ENCODE data around the gene CADM1. TPM values are rescaled to one million over a fixed set of nuclear protein-coding genes. Genes with fewer than 3 reads are reported as not detected.

Gene CADM1
- total and polyA plus RNA-seq, 2 experiments from 2014 or later, result 48.4 to 54.3 TPM

DNA sequence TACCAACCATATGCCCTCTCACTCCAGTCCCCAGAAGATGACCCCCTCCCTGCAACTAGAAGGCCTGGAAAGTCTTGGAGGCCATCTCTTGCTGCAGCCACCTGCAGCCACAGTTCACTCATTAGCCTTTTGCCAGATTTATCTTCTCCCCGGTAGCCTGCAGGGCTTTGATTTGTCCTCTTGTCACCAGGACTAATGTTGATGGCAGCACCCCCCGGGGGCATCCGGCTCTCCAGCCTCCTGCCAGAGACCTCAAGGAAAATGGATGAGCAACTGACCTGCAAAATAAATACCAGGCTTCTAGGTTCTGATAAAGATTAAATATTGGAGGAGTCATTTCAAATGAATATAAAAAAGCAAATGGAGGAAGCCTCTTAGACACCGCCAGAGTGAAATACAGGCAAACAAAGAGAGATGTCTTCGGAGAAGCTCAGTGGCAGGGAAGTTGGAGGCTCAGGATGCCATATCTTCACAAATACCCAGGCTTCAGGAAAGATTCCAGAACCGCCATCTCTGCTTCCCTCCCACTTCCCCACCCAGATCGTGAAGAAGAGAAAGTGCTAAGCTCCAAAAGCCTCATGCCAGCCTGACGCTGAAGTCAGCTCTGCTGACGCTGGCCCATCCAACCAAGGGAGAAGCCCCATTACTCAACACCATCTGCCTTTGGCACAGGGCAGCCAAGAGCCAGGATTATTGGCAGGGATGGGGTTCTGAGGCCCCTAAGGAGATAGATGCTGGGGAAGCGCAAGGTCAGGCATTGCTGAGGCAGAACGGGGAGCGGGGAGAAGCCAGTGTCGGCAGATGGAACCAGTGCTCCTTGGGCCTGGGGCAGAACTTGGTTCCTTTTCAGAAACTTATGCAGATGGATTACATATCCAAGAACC, 362.7 kb downstream of the CADM1 start:
- WGBS (ENCODE audit: low lambda C conversion rate, missing lambda C conversion rate), result 83% methylated on average over 13 of the region's 13 CpGs

DNA sequence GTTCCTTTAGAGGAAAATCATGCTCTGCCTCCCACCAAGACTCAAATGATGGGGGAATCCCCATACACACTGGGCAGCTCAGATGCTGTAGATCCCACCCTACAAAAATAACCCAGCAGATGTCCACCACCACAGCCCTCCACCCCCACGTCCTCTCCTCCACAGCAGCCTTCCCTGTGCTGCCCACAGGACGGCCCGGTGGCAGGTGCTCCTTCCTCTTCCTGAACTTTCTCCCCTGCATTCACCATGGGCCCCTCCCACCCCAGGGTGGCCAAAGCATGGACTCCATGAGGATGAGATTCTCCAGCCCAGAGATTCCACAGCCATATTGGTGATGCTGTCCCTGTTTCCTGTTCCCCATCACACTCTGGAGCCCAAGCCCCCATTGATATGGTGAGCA, 368.3 kb downstream of the CADM1 start:
- WGBS (ENCODE audit: low lambda C conversion rate, missing lambda C conversion rate), result 94% methylated on average over 2 of the region's 3 CpGs

More for the DNA sequence above, 362.7 kb downstream of the CADM1 start:
- no peak overlapping the region for H3K27ac ChIP-seq
- H3K9me2 ChIP-seq (replicated peaks; ENCODE audit: insufficient read depth), result no peaks in the 10 kb centered on the region
- no peaks in the 10 kb centered on the region for H3K4me1 ChIP-seq (ENCODE audit: insufficient read depth)
- H3K9me3 ChIP-seq (ENCODE audit: low read depth), result no peaks in the 10 kb centered on the region
- H2AFZ ChIP-seq, result no peak overlapping the region
- H4K20me1 ChIP-seq (ENCODE audit: insufficient read depth, poor library complexity, severe bottlenecking), result no peaks in the 10 kb centered on the region
- no peaks in the 10 kb centered on the region for H3K36me3 ChIP-seq (replicated peaks; ENCODE audit: insufficient read depth, low read depth)
- H3K4me2 ChIP-seq, result no peak overlapping the region
- H3K79me2 ChIP-seq, result no peaks in the 10 kb centered on the region
- no peak for DNase-seq (ENCODE audit: low spot score)
- no peak overlapping the region for H3K4me3 ChIP-seq
- TF ChIP-seq, protein P1, sequence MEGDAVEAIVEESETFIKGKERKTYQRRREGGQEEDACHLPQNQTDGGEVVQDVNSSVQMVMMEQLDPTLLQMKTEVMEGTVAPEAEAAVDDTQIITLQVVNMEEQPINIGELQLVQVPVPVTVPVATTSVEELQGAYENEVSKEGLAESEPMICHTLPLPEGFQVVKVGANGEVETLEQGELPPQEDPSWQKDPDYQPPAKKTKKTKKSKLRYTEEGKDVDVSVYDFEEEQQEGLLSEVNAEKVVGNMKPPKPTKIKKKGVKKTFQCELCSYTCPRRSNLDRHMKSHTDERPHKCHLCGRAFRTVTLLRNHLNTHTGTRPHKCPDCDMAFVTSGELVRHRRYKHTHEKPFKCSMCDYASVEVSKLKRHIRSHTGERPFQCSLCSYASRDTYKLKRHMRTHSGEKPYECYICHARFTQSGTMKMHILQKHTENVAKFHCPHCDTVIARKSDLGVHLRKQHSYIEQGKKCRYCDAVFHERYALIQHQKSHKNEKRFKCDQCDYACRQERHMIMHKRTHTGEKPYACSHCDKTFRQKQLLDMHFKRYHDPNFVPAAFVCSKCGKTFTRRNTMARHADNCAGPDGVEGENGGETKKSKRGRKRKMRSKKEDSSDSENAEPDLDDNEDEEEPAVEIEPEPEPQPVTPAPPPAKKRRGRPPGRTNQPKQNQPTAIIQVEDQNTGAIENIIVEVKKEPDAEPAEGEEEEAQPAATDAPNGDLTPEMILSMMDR (IDR thresholded peaks at IDR 0.05; ENCODE audit: poor library complexity), result no peak
- TF ChIP-seq EZH2 (IDR thresholded peaks at IDR 0.05; ENCODE audit: borderline replicate concordance) (no peak), EZH2phosphoT487 (IDR thresholded peaks at IDR 0.05; ENCODE audit: low read depth, severe bottlenecking, unreplicated experiment) (no peak)
- no peaks in the 10 kb centered on the region for H3K27me3 ChIP-seq

DNA sequence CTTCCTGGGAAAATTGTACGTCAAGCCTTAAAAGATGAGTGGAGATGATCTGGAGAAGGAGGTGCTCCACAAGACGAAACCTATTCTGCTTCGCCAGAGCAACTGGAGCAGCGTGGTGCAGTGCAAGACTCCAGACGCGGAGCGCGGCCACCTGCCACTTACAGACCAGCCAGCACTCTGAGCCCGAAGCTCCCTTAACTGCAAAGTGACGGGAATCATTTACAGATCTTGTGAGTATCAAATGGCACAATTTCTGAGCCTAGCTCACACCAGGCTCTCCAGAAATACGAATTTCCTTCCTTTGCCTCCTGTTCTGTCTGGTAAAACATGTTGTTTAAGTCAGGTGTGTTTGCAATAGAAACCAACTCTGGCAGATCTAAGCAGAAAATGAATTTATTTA, 369.3 kb downstream of the CADM1 start:
- Histone ChIP-seq H2AFZ (no peak overlapping the region), H3K4me3 (no peak overlapping the region), H3K79me2 (no peaks in the 10 kb centered on the region), H3K4me1 (ENCODE audit: insufficient read depth) (no peaks in the 10 kb centered on the region), H4K20me1 (ENCODE audit: insufficient read depth, poor library complexity, severe bottlenecking) (no peaks in the 10 kb centered on the region), H3K9me3 (ENCODE audit: low read depth) (no peaks in the 10 kb centered on the region), H3K4me2 (no peak overlapping the region), H3K9me2 (replicated peaks; ENCODE audit: insufficient read depth) (no peaks in the 10 kb centered on the region), H3K27me3 (no peaks in the 10 kb centered on the region), H3K36me3 (replicated peaks; ENCODE audit: insufficient read depth, low read depth) (no peaks in the 10 kb centered on the region), H3K27ac (no peak overlapping the region)
- no peak for DNase-seq (ENCODE audit: low spot score)
- TF ChIP-seq, protein P1 (IDR thresholded peaks at IDR 0.05; ENCODE audit: poor library complexity), result no peak
- no peak for TF ChIP-seq EZH2 (IDR thresholded peaks at IDR 0.05; ENCODE audit: borderline replicate concordance)
- no peak for TF ChIP-seq EZH2phosphoT487 (IDR thresholded peaks at IDR 0.05; ENCODE audit: low read depth, severe bottlenecking, unreplicated experiment)
- 88% methylated on average over 11 of the region's 11 CpGs for WGBS (ENCODE audit: low lambda C conversion rate, missing lambda C conversion rate)

More for the DNA sequence above, 368.3 kb downstream of the CADM1 start:
- Histone ChIP-seq H2AFZ (no peak overlapping the region), H3K27ac (no peak overlapping the region), H3K4me3 (no peak overlapping the region), H3K27me3 (no peaks in the 10 kb centered on the region), H3K9me2 (replicated peaks; ENCODE audit: insufficient read depth) (no peaks in the 10 kb centered on the region), H3K79me2 (no peaks in the 10 kb centered on the region), H3K4me2 (no peak overlapping the region), H3K4me1 (ENCODE audit: insufficient read depth) (no peaks in the 10 kb centered on the region), H4K20me1 (ENCODE audit: insufficient read depth, poor library complexity, severe bottlenecking) (no peaks in the 10 kb centered on the region), H3K9me3 (ENCODE audit: low read depth) (no peaks in the 10 kb centered on the region), H3K36me3 (replicated peaks; ENCODE audit: insufficient read depth, low read depth) (no peaks in the 10 kb centered on the region)
- DNase-seq (ENCODE audit: low spot score), result no peak
- TF ChIP-seq EZH2 (IDR thresholded peaks at IDR 0.05; ENCODE audit: borderline replicate concordance), result no peak
- no peak for TF ChIP-seq EZH2phosphoT487 (IDR thresholded peaks at IDR 0.05; ENCODE audit: low read depth, severe bottlenecking, unreplicated experiment)
- TF ChIP-seq, protein P1 (IDR thresholded peaks at IDR 0.05; ENCODE audit: poor library complexity), result no peak
